AG04450 (cell line): ENCODE data around the gene DARS1. TPM values are rescaled to one million over a fixed set of nuclear protein-coding genes. Genes with fewer than 3 reads are reported as not detected.

Source experiments
- CTCF ChIA-PET: fragments of 300-600, 350-600 bp; formaldehyde crosslinking; extraction: SDS; loops from one replicate; lab custom pipeline; 2022; ENCODE audit warnings: antibody characterized with exemption, inconsistent platforms; lab: Charles Lee
- POLR2A ChIA-PET: fragments of 350-600 bp; formaldehyde crosslinking; extraction: SDS; loops from one replicate; lab custom pipeline; 2021; ENCODE audit warnings: antibody characterized with exemption, inconsistent platforms; lab: Yijun Ruan, JAX
- DNase-seq: peaks from one replicate; pipeline ENCODE4 v3.0.0-alpha.2; 2011; ENCODE audit warnings: low read depth, low spot score
- H3K27ac ChIP-seq: one replicate; pipeline ENCODE4 v1.5.1; 2012; ENCODE audit warnings: low read depth, low read length, control low read depth
- H3K27me3 ChIP-seq: one replicate; pipeline ENCODE4 v1.6.0; 2012; ENCODE audit warnings: low read length; ENCODE audit not compliant: control insufficient read depth, insufficient read depth
- H3K4me3 ChIP-seq: 2 replicates; pipeline ENCODE4 v1.5.1; 2011; ENCODE audit warnings: mild to moderate bottlenecking, low read depth, low read length, control low read depth
- H3K9me3 ChIP-seq: 2 replicates; pipeline ENCODE4 v1.5.1; 2012; ENCODE audit warnings: low read length; ENCODE audit not compliant: control insufficient read depth, insufficient read depth
- CTCF ChIP-seq: IDR thresholded peaks from 2 replicates; pipeline ENCODE4 v1.5.1; 2011; ENCODE audit warnings: low read depth, low read length, control low read depth, inconsistent platforms
- polyA plus RNA-seq: library from polyadenylated mRNA; depleted of rRNA; stranded (reverse); fragments of >200 nt; gene quantifications from 2 replicates; pipeline ENCODE4 v1.2.3, GENCODE V29; 2011

Gene DARS1
- polyA plus RNA-seq, 1 experiment = 91.6 TPM

- Histone ChIP-seq H3K4me3 (no peak overlapping the region), H3K27me3 (peaks cover 6% of the 10 kb centered on the region), H3K27ac (no peak overlapping the region), H3K9me3 (no peaks in the 10 kb centered on the region)
- ChIA-PET POLR2A (no interaction called here), CTCF (no interaction called here)
- TF ChIP-seq CTCF = no peak
- no peak for DNase-seq
Observed at GRCh38 chr2:136014411-136014810, 29.0 kb upstream of the DARS1 start.

- no peak for TF ChIP-seq CTCF
- ChIA-PET POLR2A (no interaction called here), CTCF (no interaction called here)
- H3K27ac ChIP-seq = no peak overlapping the region
- H3K27me3 ChIP-seq = peaks cover 6% of the 10 kb centered on the region
- no peak for DNase-seq
- H3K9me3 ChIP-seq = no peaks in the 10 kb centered on the region
- no peak overlapping the region for H3K4me3 ChIP-seq
Observed at GRCh38 chr2:136013955-136014354, 28.5 kb upstream of the DARS1 start.

GRCh38 chr2:136013136-136013685 is 27.8 kb upstream of the DARS1 start:
- no peak for DNase-seq
- Histone ChIP-seq H3K4me3 (no peak overlapping the region), H3K27ac (no peak overlapping the region), H3K27me3 (peaks cover 6% of the 10 kb centered on the region), H3K9me3 (no peaks in the 10 kb centered on the region)
- no peak for TF ChIP-seq CTCF
- ChIA-PET CTCF (no interaction called here), POLR2A (no interaction called here)

GRCh38 chr2:136012315-136012714 is 26.9 kb upstream of the DARS1 start:
- ChIA-PET POLR2A (no interaction called here), CTCF (no interaction called here)
- Histone ChIP-seq H3K4me3 (no peak overlapping the region), H3K27me3 (peaks cover 6% of the 10 kb centered on the region), H3K27ac (no peak overlapping the region), H3K9me3 (no peaks in the 10 kb centered on the region)
- TF ChIP-seq CTCF = no peak
- DNase-seq = no peak

GRCh38 chr2:136010126-136010525 is 24.7 kb upstream of the DARS1 start:
- Histone ChIP-seq H3K27ac (no peak overlapping the region), H3K9me3 (no peaks in the 10 kb centered on the region), H3K4me3 (no peak overlapping the region), H3K27me3 (peaks cover 3% of the 10 kb centered on the region)
- TF ChIP-seq CTCF = no peak
- POLR2A ChIA-PET = no interaction called here
- DNase-seq = peak; percentile 4
- CTCF ChIA-PET = no interaction called here
